NAMALWA (cell line): ENCODE data around the gene EEIG1.

Source experiments
- DNase-seq: peaks from one replicate; pipeline ENCODE4 v3.0.0-alpha.2; 2015; ENCODE audit warnings: low spot score

Gene EEIG1

GRCh38 chr9:128001151-128001778, 20.5 kb upstream of the EEIG1 start:
- no peak for DNase-seq

- DNase-seq = peak; percentile 40
These were observed 18.7 kb upstream of the EEIG1 start for GRCh38 chr9:127999461-127999860.

- no peak for DNase-seq
These were observed 12.9 kb upstream of the EEIG1 start for GRCh38 chr9:127993721-127994120.

GRCh38 chr9:127991757-127992274, 11.0 kb upstream of the EEIG1 start:
- peak; percentile 27 for DNase-seq

GRCh38 chr9:127991017-127991756, 10.4 kb upstream of the EEIG1 start:
- DNase-seq = peak; percentile 63

GRCh38 chr9:127990554-127990953, 9.8 kb upstream of the EEIG1 start:
- DNase-seq = peak; percentile 16

GRCh38 chr9:127989094-127989493, 8.3 kb upstream of the EEIG1 start:
- DNase-seq = no peak

GRCh38 chr9:127987103-127987614, 6.4 kb upstream of the EEIG1 start:
- peak; percentile 86 for DNase-seq

GRCh38 chr9:127985011-127985410, 4.2 kb upstream of the EEIG1 start:
- no peak for DNase-seq

GRCh38 chr9:127983847-127984289, 3.1 kb upstream of the EEIG1 start:
- DNase-seq = peak; percentile 99

- peak; percentile 51 for DNase-seq
These were observed 2.1 kb upstream of the EEIG1 start for GRCh38 chr9:127982912-127983311.

GRCh38 chr9:127981559-127982121, 851 bp upstream of the EEIG1 start:
- DNase-seq = peak; percentile 39

GRCh38 chr9:127980060-127980705, 606 bp downstream of the EEIG1 start:
- peak; percentile 59 for DNase-seq

GRCh38 chr9:127979333-127980059, 1.3 kb downstream of the EEIG1 start:
- DNase-seq = peak; percentile 83

GRCh38 chr9:127979015-127979332, 1.8 kb downstream of the EEIG1 start:
- DNase-seq = no peak

GRCh38 chr9:127977884-127978647, 2.7 kb downstream of the EEIG1 start:
- peak; percentile 38 for DNase-seq

GRCh38 chr9:127977009-127977883, 3.5 kb downstream of the EEIG1 start:
- peak; percentile 47 for DNase-seq

- peak; percentile 53 for DNase-seq
These were observed 4.3 kb downstream of the EEIG1 start for GRCh38 chr9:127976498-127976897.

- no peak for DNase-seq
These were observed 5.1 kb downstream of the EEIG1 start for GRCh38 chr9:127975376-127976315.
